Stimulated activated CD4-positive, alpha-beta T cell treated with anti-CD3 and anti-CD28 coated beads, Interleukin-1b, Interleukin-23, amount 100 ng/mL, for 1 hour (primary cell): ENCODE measurements around the gene GOLGA6L7.
"Not testable (repeated sequence)": the region's sequence is repeated elsewhere in the genome, so short reads cannot be mapped to it uniquely, and the experiment has no call there.

Experiments used
- DNase-seq, 2 donors: peaks; one replicate each; pipeline ENCODE4 v3.0.0-alpha.2; 2020; ENCODE audit warnings: low read depth in 2 of 2

The GOLGA6L7 gene

GRCh38 chr15:28885128-28885629 lies 36.7 kb upstream of the GOLGA6L7 start:
- DNase-seq = no peak

- no peak for DNase-seq
Measured at GRCh38 chr15:28884151-28884940, 35.9 kb upstream of the GOLGA6L7 start.

GRCh38 chr15:28881600-28881999 lies 33.2 kb upstream of the GOLGA6L7 start:
- DNase-seq = no peak

GRCh38 chr15:28881170-28881569 lies 32.7 kb upstream of the GOLGA6L7 start:
- DNase-seq = no peak

- no peak for DNase-seq
Measured at GRCh38 chr15:28880680-28881079, 32.2 kb upstream of the GOLGA6L7 start.

- DNase-seq = no peak
Measured at GRCh38 chr15:28879551-28879950, 31.1 kb upstream of the GOLGA6L7 start.

GRCh38 chr15:28878209-28878608 lies 29.8 kb upstream of the GOLGA6L7 start:
- no peak for DNase-seq

GRCh38 chr15:28876845-28877185 lies 28.4 kb upstream of the GOLGA6L7 start:
- DNase-seq = no peak

- no peak for DNase-seq
Measured at GRCh38 chr15:28876131-28876844, 27.8 kb upstream of the GOLGA6L7 start.

- DNase-seq = no peak
Measured at GRCh38 chr15:28875461-28876000, 27.1 kb upstream of the GOLGA6L7 start.

GRCh38 chr15:28873585-28874190 lies 25.2 kb upstream of the GOLGA6L7 start:
- DNase-seq = no peak

GRCh38 chr15:28873006-28873405 lies 24.6 kb upstream of the GOLGA6L7 start:
- DNase-seq = no peak

- no peak for DNase-seq
Measured at GRCh38 chr15:28871168-28871567, 22.7 kb upstream of the GOLGA6L7 start.

- DNase-seq = no peak
Measured at GRCh38 chr15:28868744-28869345, 20.4 kb upstream of the GOLGA6L7 start.

GRCh38 chr15:28861589-28862293 lies 13.3 kb upstream of the GOLGA6L7 start:
- DNase-seq = not testable (repeated sequence)

- no peak for DNase-seq
Measured at GRCh38 chr15:28861031-28861534, 12.6 kb upstream of the GOLGA6L7 start.

GRCh38 chr15:28854578-28854977 lies 6.1 kb upstream of the GOLGA6L7 start:
- DNase-seq = not testable (repeated sequence)

GRCh38 chr15:28853654-28854053 lies 5.2 kb upstream of the GOLGA6L7 start:
- not testable (repeated sequence) for DNase-seq

- not testable (repeated sequence) for DNase-seq
Measured at GRCh38 chr15:28849766-28850165, 1.3 kb upstream of the GOLGA6L7 start.

- DNase-seq = not testable (repeated sequence)
Measured at GRCh38 chr15:28849271-28849670, 827 bp upstream of the GOLGA6L7 start.

GRCh38 chr15:28847959-28848358 lies 485 bp downstream of the GOLGA6L7 start:
- DNase-seq = not testable (repeated sequence)
